Erythroblast (primary cell): Measurements from ENCODE around the gene SH3RF2.

Experiments
- GATA1 ChIP-seq: IDR thresholded peaks from 2 replicates; pipeline ENCODE4 v1.6.1; 2011; ENCODE audit warnings: low read depth, mild to moderate bottlenecking, control low read depth, low read length, moderate library complexity
- POLR2A ChIP-seq: IDR thresholded peaks from 2 replicates; pipeline ENCODE4 v1.6.1; 2011; ENCODE audit warnings: mild to moderate bottlenecking, low read length

DNA sequence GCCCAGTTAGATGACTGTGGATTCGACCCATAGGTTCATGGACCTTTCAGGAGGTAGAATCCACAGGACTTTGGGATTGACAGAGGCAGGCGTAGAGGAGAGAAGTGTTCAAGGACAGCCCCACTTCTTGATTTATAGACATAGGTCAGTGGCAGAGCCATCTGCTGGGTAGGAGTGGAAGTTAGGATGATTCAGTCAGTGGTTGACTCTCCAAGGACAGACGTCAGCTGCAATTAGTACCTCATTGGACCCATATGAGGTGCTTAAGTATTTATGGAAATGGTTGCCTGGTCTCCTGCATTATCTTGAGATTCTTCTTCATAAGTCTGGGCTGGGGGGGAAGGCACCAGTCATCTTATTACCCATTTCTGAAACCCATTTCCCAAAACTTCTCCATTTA is 70.9 kb downstream of the SH3RF2 start:
- no peak for TF ChIP-seq POLR2A
- TF ChIP-seq GATA1 = no peak
